ENCODE results near the gene MYOZ3.

DNA sequence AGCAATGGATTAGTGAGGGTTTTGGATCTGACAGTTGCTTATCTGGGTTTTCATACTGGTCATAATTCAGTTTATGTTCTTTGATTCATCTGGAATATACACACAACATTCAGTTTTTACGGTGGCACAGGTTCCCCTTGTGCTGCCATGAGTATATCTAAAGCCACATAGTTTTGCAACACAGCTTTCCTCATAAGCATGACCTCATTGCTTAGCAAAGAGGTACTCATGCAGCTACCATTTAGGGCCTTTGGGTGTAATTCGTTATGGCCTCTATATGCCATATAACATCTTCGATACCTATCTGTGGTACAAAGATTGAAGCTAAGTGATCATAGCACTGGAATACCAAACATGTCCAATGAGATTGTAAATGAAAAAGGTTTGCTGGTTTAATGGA is 42.7 kb downstream of the MYOZ3 start:
- TF ChIP-seq, protein P1, sequence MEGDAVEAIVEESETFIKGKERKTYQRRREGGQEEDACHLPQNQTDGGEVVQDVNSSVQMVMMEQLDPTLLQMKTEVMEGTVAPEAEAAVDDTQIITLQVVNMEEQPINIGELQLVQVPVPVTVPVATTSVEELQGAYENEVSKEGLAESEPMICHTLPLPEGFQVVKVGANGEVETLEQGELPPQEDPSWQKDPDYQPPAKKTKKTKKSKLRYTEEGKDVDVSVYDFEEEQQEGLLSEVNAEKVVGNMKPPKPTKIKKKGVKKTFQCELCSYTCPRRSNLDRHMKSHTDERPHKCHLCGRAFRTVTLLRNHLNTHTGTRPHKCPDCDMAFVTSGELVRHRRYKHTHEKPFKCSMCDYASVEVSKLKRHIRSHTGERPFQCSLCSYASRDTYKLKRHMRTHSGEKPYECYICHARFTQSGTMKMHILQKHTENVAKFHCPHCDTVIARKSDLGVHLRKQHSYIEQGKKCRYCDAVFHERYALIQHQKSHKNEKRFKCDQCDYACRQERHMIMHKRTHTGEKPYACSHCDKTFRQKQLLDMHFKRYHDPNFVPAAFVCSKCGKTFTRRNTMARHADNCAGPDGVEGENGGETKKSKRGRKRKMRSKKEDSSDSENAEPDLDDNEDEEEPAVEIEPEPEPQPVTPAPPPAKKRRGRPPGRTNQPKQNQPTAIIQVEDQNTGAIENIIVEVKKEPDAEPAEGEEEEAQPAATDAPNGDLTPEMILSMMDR (IDR thresholded peaks at IDR 0.05): no peak
- TF ChIP-seq EZH2 (IDR thresholded peaks at IDR 0.05; ENCODE audit: borderline replicate concordance, insufficient read depth, low read depth, low read length, poor library complexity, severe bottlenecking): no peak

All from B cell (primary cell).